Activated T-cell treated with anti-CD3 and anti-CD28 coated beads, Interleukin-2, amount 50 U/mL, for 72 hours (primary cell): Measurements from ENCODE around the gene CX3CL1. TPM values are rescaled to one million over a fixed set of nuclear protein-coding genes. Genes with fewer than 3 reads are reported as not detected.

Experiments used
- ATAC-seq, 2 donors: fragments of 150-1000 bp; cut with Tn5 transposase; replicated peaks in 1 of 2; 2 replicates each; pipeline ENCODE4 v1.10.0; 2021; ENCODE audit warnings: moderate library complexity in 2 of 2, mild to moderate bottlenecking in 1 of 2
- DNase-seq, 2 donors: peaks; one replicate each; pipeline ENCODE4 v3.0.0; 2021 to 2022; ENCODE audit warnings: mixed read lengths in 1 of 2
- H3K27ac Mint-ChIP-seq: one replicate; pipeline ENCODE4 v1.8.0; 2022; ENCODE audit warnings: mild to moderate bottlenecking, moderate library complexity, mixed read lengths
- H3K27me3 Mint-ChIP-seq: one replicate; pipeline ENCODE4 v1.8.0; 2022; ENCODE audit warnings: low read depth, mixed read lengths
- H3K36me3 Mint-ChIP-seq, 2 donors: one replicate each; pipeline ENCODE4 v1.8.0; 2022; ENCODE audit warnings: mixed read lengths in 2 of 2, mild to moderate bottlenecking in 1 of 2; ENCODE audit not compliant: insufficient read depth in 2 of 2
- H3K4me1 Mint-ChIP-seq: one replicate; pipeline ENCODE4 v1.8.0; 2022; ENCODE audit warnings: low read depth, mixed read lengths
- H3K4me3 Mint-ChIP-seq, 2 donors: one replicate each; pipeline ENCODE4 v1.8.0; 2022; ENCODE audit warnings: mild to moderate bottlenecking in 2 of 2, mixed read lengths in 2 of 2, moderate library complexity in 2 of 2
- H3K9me3 Mint-ChIP-seq, 2 donors: one replicate each; pipeline ENCODE4 v1.8.0; 2022; ENCODE audit warnings: mixed read lengths in 2 of 2
- total RNA-seq, 2 donors: library from RNA; stranded (reverse); gene quantifications; one replicate each; pipeline ENCODE4 v1.2.3, GENCODE V29; 2022

The CX3CL1 gene
- total RNA-seq, 2 donors from 2014 or later = not detected

GRCh38 chr16:57426356-57426755 lies 54.1 kb downstream of the CX3CL1 start:
- no peak overlapping the region for H3K4me3 Mint-ChIP-seq
- no peak for ATAC-seq

GRCh38 chr16:57427307-57427706 lies 55.0 kb downstream of the CX3CL1 start:
- Mint-ChIP-seq H3K4me3 (no peak overlapping the region), H3K27ac (no peak overlapping the region), H3K27me3 (no peaks in the 10 kb centered on the region), H3K36me3 (peaks cover 10 to 21% of the 10 kb centered on the region in 2 donors), H3K9me3 (no peaks in the 10 kb centered on the region), H3K4me1 (no peaks in the 10 kb centered on the region)
- no peak for DNase-seq
- ATAC-seq = no peak

More at GRCh38 chr16:57426356-57426755, 54.1 kb downstream of the CX3CL1 start:
- DNase-seq = no peak
- H3K4me1 Mint-ChIP-seq = no peaks in the 10 kb centered on the region
- H3K27me3 Mint-ChIP-seq = no peaks in the 10 kb centered on the region
- no peak overlapping the region for H3K27ac Mint-ChIP-seq
- no peaks in the 10 kb centered on the region for H3K9me3 Mint-ChIP-seq
- H3K36me3 Mint-ChIP-seq = peaks cover 10 to 21% of the 10 kb centered on the region in 2 donors

- Mint-ChIP-seq H3K4me1 (no peaks in the 10 kb centered on the region), H3K36me3 (peaks cover 11 to 23% of the 10 kb centered on the region in 2 donors), H3K9me3 (no peaks in the 10 kb centered on the region), H3K4me3 (no peak overlapping the region), H3K27me3 (no peaks in the 10 kb centered on the region), H3K27ac (no peak overlapping the region)
- no peak for ATAC-seq
- DNase-seq = no peak
Measured at GRCh38 chr16:57427824-57428223, 55.5 kb downstream of the CX3CL1 start.

- no peak overlapping the region for H3K27ac Mint-ChIP-seq
- no peaks in the 10 kb centered on the region for H3K9me3 Mint-ChIP-seq
- H3K4me3 Mint-ChIP-seq = no peak overlapping the region
- no peak for DNase-seq
- H3K36me3 Mint-ChIP-seq = peaks cover 12 to 38% of the 10 kb centered on the region in 2 donors
- H3K27me3 Mint-ChIP-seq = no peaks in the 10 kb centered on the region
- no peak for ATAC-seq
- peaks cover 8% of the 10 kb centered on the region for H3K4me1 Mint-ChIP-seq
Measured at GRCh38 chr16:57430955-57431354, 58.7 kb downstream of the CX3CL1 start.

- ATAC-seq (no peak), DNase-seq (no peak)
- Mint-ChIP-seq H3K27me3 (no peaks in the 10 kb centered on the region), H3K9me3 (no peaks in the 10 kb centered on the region), H3K36me3 (peaks cover 13 to 39% of the 10 kb centered on the region in 2 donors), H3K27ac (no peak overlapping the region), H3K4me3 (no peak overlapping the region), H3K4me1 (peaks cover 8% of the 10 kb centered on the region)
Measured at GRCh38 chr16:57432505-57432904, 60.2 kb downstream of the CX3CL1 start.

- Mint-ChIP-seq H3K36me3 (peaks cover 13 to 34% of the 10 kb centered on the region in 2 donors), H3K27me3 (no peaks in the 10 kb centered on the region), H3K9me3 (no peaks in the 10 kb centered on the region), H3K27ac (peak overlapping the region; percentile 16), H3K4me3 (no peak overlapping the region), H3K4me1 (peaks cover 8% of the 10 kb centered on the region)
- no peak for ATAC-seq
- no peak for DNase-seq
Measured at GRCh38 chr16:57432989-57433388, 60.7 kb downstream of the CX3CL1 start.

GRCh38 chr16:57434003-57434402 lies 61.7 kb downstream of the CX3CL1 start:
- ATAC-seq = no peak
- no peaks in the 10 kb centered on the region for H3K9me3 Mint-ChIP-seq
- peak overlapping the region; percentile 77 for H3K27ac Mint-ChIP-seq
- H3K36me3 Mint-ChIP-seq = peaks cover 15 to 33% of the 10 kb centered on the region in 2 donors
- no peak overlapping the region for H3K4me3 Mint-ChIP-seq
- no peaks in the 10 kb centered on the region for H3K27me3 Mint-ChIP-seq
- no peak for DNase-seq
- H3K4me1 Mint-ChIP-seq = peaks cover 8% of the 10 kb centered on the region

Other genes with a start within 250 kb of the CX3CL1 start
- 100 to 1,000 TPM; 120 to 140 TPM for gene PSME3IP1, start 186.5 kb upstream of the CX3CL1 start, total RNA-seq
- gene RSPRY1, start 186.2 kb upstream of the CX3CL1 start, total RNA-seq = 10 to 100 TPM; 33.9 to 39.8 TPM
- gene ARL2BP, start 127.2 kb upstream of the CX3CL1 start, total RNA-seq = 10 to 100 TPM; 27.9 to 30.3 TPM
- under 1 TPM in 1 of 2 donors, not detected in 1; 0.48 TPM for gene PLLP, start 87.8 kb upstream of the CX3CL1 start, total RNA-seq
- 1 to 10 TPM; 4.6 to 8.0 TPM for gene CCL22, start 13.7 kb upstream of the CX3CL1 start, total RNA-seq
- gene CCL17, start 32.3 kb downstream of the CX3CL1 start, total RNA-seq = 1 to 10 TPM; 1.3 to 7.4 TPM
- 10 to 100 TPM; 39.6 to 49.7 TPM for gene CIAPIN1, start 74.9 kb downstream of the CX3CL1 start, total RNA-seq
- 10 to 100 TPM; 31.4 to 35.2 TPM for gene COQ9, start 75.0 kb downstream of the CX3CL1 start, total RNA-seq
- gene POLR2C, start 90.2 kb downstream of the CX3CL1 start, total RNA-seq = 10 to 100 TPM; 65.7 to 67.5 TPM
- gene DOK4, start 114.0 kb downstream of the CX3CL1 start, total RNA-seq = 10 to 100 TPM; 12.0 to 19.6 TPM
- 10 to 100 TPM in 1 of 2 donors, 1 to 10 TPM in 1; 8.1 to 14.6 TPM for gene CCDC102A, start 164.1 kb downstream of the CX3CL1 start, total RNA-seq
- 1 to 10 TPM; 3.9 to 9.3 TPM for gene ADGRG5, start 170.2 kb downstream of the CX3CL1 start, total RNA-seq